ENCODE results near the gene ZFAND2B.

GRCh38 chr2:219247678-219248642 lies 41.4 kb downstream of the ZFAND2B start:
- TF ChIP-seq, protein P1, sequence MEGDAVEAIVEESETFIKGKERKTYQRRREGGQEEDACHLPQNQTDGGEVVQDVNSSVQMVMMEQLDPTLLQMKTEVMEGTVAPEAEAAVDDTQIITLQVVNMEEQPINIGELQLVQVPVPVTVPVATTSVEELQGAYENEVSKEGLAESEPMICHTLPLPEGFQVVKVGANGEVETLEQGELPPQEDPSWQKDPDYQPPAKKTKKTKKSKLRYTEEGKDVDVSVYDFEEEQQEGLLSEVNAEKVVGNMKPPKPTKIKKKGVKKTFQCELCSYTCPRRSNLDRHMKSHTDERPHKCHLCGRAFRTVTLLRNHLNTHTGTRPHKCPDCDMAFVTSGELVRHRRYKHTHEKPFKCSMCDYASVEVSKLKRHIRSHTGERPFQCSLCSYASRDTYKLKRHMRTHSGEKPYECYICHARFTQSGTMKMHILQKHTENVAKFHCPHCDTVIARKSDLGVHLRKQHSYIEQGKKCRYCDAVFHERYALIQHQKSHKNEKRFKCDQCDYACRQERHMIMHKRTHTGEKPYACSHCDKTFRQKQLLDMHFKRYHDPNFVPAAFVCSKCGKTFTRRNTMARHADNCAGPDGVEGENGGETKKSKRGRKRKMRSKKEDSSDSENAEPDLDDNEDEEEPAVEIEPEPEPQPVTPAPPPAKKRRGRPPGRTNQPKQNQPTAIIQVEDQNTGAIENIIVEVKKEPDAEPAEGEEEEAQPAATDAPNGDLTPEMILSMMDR (IDR thresholded peaks at IDR 0.05): no peak
- TF ChIP-seq EZH2 (IDR thresholded peaks at IDR 0.05; ENCODE audit: borderline replicate concordance, insufficient read depth, low read depth, low read length, poor library complexity, severe bottlenecking): no peak

All from B cell (primary cell).